PC-3 (cell line): ENCODE measurements around the gene KCNIP4. TPM values are rescaled to one million over a fixed set of nuclear protein-coding genes. Genes with fewer than 3 reads are reported as not detected.

Experiments
- ATAC-seq: fragments of 200-7000 bp; cut with Tn5 transposase; 2 replicates; pipeline ENCODE4 v1.9.1; 2020; ENCODE audit warnings: mild to moderate bottlenecking, moderate library complexity
- BruUV-seq: library from RNA; stranded (reverse); fragments of 400-500 nt; replicated peaks from 2 replicates; lab custom pipeline; 2021; lab: Mats Ljungman, UMichigan
- CTCF ChIA-PET: fragments of 300-600 bp; sonication (Branson Sonifier 250); formaldehyde crosslinking; loops from one replicate; lab custom pipeline; 2022; ENCODE audit warnings: antibody characterized with exemption; lab: Charles Lee
- POLR2A ChIA-PET: fragments of 300-600 bp; sonication (Branson Sonifier 250); formaldehyde crosslinking; loops from one replicate; lab custom pipeline; 2022; ENCODE audit warnings: antibody characterized with exemption; ENCODE audit not compliant: unreplicated experiment; lab: Charles Lee
- DNase-seq: peaks from one replicate; pipeline ENCODE4 v3.0.0-alpha.2; 2015
- H2AFZ ChIP-seq: fragments of 300-600 bp; sonication (generic); 2 replicates; pipeline ENCODE4 v1.6.0; 2016; ENCODE audit warnings: antibody characterized with exemption, low read length
- H3F3A ChIP-seq: fragments of 300-600 bp; sonication (generic); one replicate; pipeline ENCODE4 v1.6.0; 2017; ENCODE audit warnings: antibody characterized with exemption, low read length, control low read depth, mild to moderate bottlenecking; ENCODE audit not compliant: unreplicated experiment
- H3K27ac ChIP-seq: fragments of 300-600 bp; sonication (generic); 2 replicates; pipeline ENCODE4 v1.5.1; 2016; ENCODE audit warnings: mild to moderate bottlenecking, low read length
- H3K27me3 ChIP-seq: fragments of 300-600 bp; sonication (generic); 2 replicates; pipeline ENCODE4 v1.6.1; 2016; ENCODE audit warnings: low read length, mixed read lengths
- H3K36me3 ChIP-seq: fragments of 300-600 bp; sonication (generic); 2 replicates; pipeline ENCODE4 v1.6.1; 2016; ENCODE audit warnings: low read depth, mixed run types, low read length, mixed read lengths
- H3K4me1 ChIP-seq: fragments of 300-600 bp; sonication (generic); 2 replicates; pipeline ENCODE4 v1.5.1; 2016; ENCODE audit warnings: low read length; ENCODE audit not compliant: insufficient read depth
- H3K4me2 ChIP-seq: fragments of 300-600 bp; sonication (generic); 2 replicates; pipeline ENCODE4 v1.6.0; 2016; ENCODE audit warnings: low read length
- H3K4me3 ChIP-seq: fragments of 300-600 bp; sonication (generic); 2 replicates; pipeline ENCODE4 v1.5.1; 2016; ENCODE audit warnings: mild to moderate bottlenecking, low read length, mixed read lengths
- H3K79me2 ChIP-seq: fragments of 300-600 bp; sonication (generic); 2 replicates; pipeline ENCODE4 v1.6.1; 2017; ENCODE audit warnings: low read length, mixed read lengths
- H3K9ac ChIP-seq: fragments of 300-600 bp; sonication (generic); 2 replicates; pipeline ENCODE4 v1.6.0; 2016; ENCODE audit warnings: mild to moderate bottlenecking, low read length
- H3K9me2 ChIP-seq: fragments of 300-600 bp; sonication (generic); replicated peaks from 2 replicates; pipeline ENCODE4 v1.6.1; 2016; ENCODE audit warnings: mixed run types, low read length, mixed read lengths
- H3K9me3 ChIP-seq: fragments of 300-600 bp; sonication (generic); 2 replicates; pipeline ENCODE4 v1.6.1; 2016; ENCODE audit warnings: low read length, mixed read lengths
- H4K20me1 ChIP-seq: fragments of 300-600 bp; sonication (generic); 2 replicates; pipeline ENCODE4 v1.6.1; 2016; ENCODE audit warnings: low read length, mixed read lengths
- EZH2 ChIP-seq: fragments of 300-600 bp; sonication (generic); IDR thresholded peaks from one replicate; pipeline ENCODE4 v1.6.1; 2017; ENCODE audit warnings: antibody characterized with exemption, mild to moderate bottlenecking, low read length; ENCODE audit not compliant: unreplicated experiment
- EZH2phosphoT487 ChIP-seq: fragments of 300-600 bp; sonication (generic); IDR thresholded peaks from 2 replicates; pipeline ENCODE4 v1.6.1; 2018; ENCODE audit warnings: mild to moderate bottlenecking, antibody characterized with exemption, low read length, borderline replicate concordance
- intact Hi-C: fragments of 100-400 bp; cut with micrococcal nuclease; formaldehyde crosslinking; loops from 2 replicates; pipeline ENCODE4 v1.9.0; 2023
- total RNA-seq: library from RNA; depleted of rRNA; stranded (reverse); fragments of >200 nt; gene quantifications from 2 replicates; pipeline ENCODE4 v1.2.3, GENCODE V29; 2014
- TF ChIP-seq, protein P1 (sequence below): fragments of 300-600 bp; sonication (generic); conservative IDR thresholded peaks from 2 replicates; pipeline ENCODE4 v1.5.1; 2017; ENCODE audit warnings: antibody characterized with exemption, low read depth, mild to moderate bottlenecking, low read length

The KCNIP4 gene
- total RNA-seq, 1 experiment from 2014 or later = not detected

DNA sequence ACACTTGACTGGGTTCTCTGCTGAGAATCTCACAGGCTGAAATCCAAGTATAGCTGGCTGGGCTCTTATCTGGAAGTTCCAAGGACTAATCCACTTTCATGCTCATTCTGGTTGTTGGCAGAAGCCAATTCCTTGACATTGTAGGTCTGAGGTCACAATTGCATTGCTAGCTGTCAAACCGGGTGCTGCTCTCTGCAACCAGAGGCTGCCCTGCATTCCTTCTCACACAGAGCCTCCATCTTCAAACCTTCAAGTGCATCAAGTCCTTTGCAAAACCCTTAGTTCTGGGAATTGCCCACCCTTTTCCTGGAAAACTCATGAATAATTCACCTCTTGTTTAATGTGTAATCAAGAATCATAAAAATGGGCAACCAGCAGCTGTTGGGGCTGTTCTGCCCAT is 404.2 kb downstream of the KCNIP4 start:
- DNase-seq = no peak
- intact Hi-C loops = no loop called here
- TF ChIP-seq, protein P1, sequence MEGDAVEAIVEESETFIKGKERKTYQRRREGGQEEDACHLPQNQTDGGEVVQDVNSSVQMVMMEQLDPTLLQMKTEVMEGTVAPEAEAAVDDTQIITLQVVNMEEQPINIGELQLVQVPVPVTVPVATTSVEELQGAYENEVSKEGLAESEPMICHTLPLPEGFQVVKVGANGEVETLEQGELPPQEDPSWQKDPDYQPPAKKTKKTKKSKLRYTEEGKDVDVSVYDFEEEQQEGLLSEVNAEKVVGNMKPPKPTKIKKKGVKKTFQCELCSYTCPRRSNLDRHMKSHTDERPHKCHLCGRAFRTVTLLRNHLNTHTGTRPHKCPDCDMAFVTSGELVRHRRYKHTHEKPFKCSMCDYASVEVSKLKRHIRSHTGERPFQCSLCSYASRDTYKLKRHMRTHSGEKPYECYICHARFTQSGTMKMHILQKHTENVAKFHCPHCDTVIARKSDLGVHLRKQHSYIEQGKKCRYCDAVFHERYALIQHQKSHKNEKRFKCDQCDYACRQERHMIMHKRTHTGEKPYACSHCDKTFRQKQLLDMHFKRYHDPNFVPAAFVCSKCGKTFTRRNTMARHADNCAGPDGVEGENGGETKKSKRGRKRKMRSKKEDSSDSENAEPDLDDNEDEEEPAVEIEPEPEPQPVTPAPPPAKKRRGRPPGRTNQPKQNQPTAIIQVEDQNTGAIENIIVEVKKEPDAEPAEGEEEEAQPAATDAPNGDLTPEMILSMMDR = no peak
- Histone ChIP-seq H3K79me2 (no peaks in the 10 kb centered on the region), H3K9ac (no peak overlapping the region), H3F3A (no peaks in the 10 kb centered on the region), H2AFZ (no peak overlapping the region), H3K4me2 (no peak overlapping the region), H4K20me1 (no peaks in the 10 kb centered on the region), H3K36me3 (no peaks in the 10 kb centered on the region), H3K4me1 (no peaks in the 10 kb centered on the region), H3K27ac (no peak overlapping the region), H3K4me3 (no peak overlapping the region), H3K27me3 (no peaks in the 10 kb centered on the region), H3K9me3 (no peaks in the 10 kb centered on the region), H3K9me2 (no peaks in the 10 kb centered on the region)
- POLR2A ChIA-PET = no interaction called here
- ATAC-seq = no peak
- CTCF ChIA-PET = no interaction called here
- BruUV-seq = no TSS peak

DNA sequence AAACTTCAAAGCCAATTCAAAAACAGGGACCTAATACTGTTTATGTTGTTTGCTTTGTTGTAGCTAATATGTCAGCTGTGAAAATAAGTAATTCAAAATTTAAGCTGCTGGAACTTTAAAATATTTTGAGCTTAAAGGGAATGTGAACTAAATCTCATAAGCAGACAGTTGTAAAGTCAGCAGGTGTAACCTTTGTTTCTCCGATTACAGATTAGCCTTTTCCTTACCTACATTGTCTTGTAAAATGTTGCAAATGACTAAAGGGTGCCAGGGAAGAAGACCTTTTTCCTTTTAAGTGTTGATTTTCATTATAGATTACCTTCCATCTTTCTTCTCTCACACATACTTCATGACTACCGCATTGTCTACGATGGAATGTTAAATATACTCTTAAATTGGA is 405.1 kb downstream of the KCNIP4 start:
- POLR2A ChIA-PET = no interaction called here
- H3K27ac ChIP-seq = no peak overlapping the region
- no peaks in the 10 kb centered on the region for H4K20me1 ChIP-seq
- no peaks in the 10 kb centered on the region for H3K36me3 ChIP-seq
- ATAC-seq = no peak
- no peak overlapping the region for H2AFZ ChIP-seq
- H3K27me3 ChIP-seq = no peaks in the 10 kb centered on the region
- H3K9ac ChIP-seq = no peak overlapping the region
- no peak for DNase-seq
- BruUV-seq = no TSS peak
- no peaks in the 10 kb centered on the region for H3K9me3 ChIP-seq
- TF ChIP-seq EZH2 (no peak), EZH2phosphoT487 (no peak)
- TF ChIP-seq, protein P1 = no peak
- H3K9me2 ChIP-seq = no peaks in the 10 kb centered on the region
- no peaks in the 10 kb centered on the region for H3K4me1 ChIP-seq
- no peak overlapping the region for H3K4me2 ChIP-seq
- intact Hi-C loops = no loop called here
- CTCF ChIA-PET = no interaction called here
- no peaks in the 10 kb centered on the region for H3F3A ChIP-seq
- H3K79me2 ChIP-seq = no peaks in the 10 kb centered on the region
- no peak overlapping the region for H3K4me3 ChIP-seq

DNA sequence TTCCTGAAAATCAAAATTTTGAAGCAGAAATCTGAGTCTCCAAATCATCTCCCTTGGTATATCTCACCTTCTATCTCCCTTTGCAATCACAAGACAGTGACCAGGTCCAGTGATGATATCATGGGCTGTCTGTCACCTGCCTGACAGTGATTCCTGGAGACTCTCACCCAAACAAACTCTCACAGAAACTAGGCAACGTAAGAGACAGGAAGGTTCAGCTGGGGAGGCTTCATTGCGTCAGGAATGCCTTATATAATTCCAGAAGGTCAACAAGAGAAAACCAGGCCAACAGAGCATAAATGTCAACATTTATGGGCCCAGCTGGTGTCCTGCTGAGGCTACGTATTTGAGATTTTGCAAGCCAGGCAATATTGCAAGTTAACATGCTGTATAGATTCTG is 412.7 kb downstream of the KCNIP4 start:
- no peaks in the 10 kb centered on the region for H4K20me1 ChIP-seq
- H3K4me2 ChIP-seq = no peak overlapping the region
- no peak overlapping the region for H3K4me3 ChIP-seq
- H3K79me2 ChIP-seq = no peaks in the 10 kb centered on the region
- no peak for DNase-seq
- H2AFZ ChIP-seq = no peak overlapping the region
- BruUV-seq = no TSS peak
- peaks cover 11% of the 10 kb centered on the region for H3K27me3 ChIP-seq
- intact Hi-C loops = no loop called here
- ATAC-seq = no peak
- POLR2A ChIA-PET = no interaction called here
- no peaks in the 10 kb centered on the region for H3F3A ChIP-seq
- H3K4me1 ChIP-seq = no peaks in the 10 kb centered on the region
- no peaks in the 10 kb centered on the region for H3K36me3 ChIP-seq
- no peaks in the 10 kb centered on the region for H3K9me2 ChIP-seq
- CTCF ChIA-PET = no interaction called here
- H3K9ac ChIP-seq = no peak overlapping the region
- H3K9me3 ChIP-seq = no peaks in the 10 kb centered on the region
- no peak overlapping the region for H3K27ac ChIP-seq
- no peak for TF ChIP-seq EZH2
- TF ChIP-seq EZH2phosphoT487 = no peak
- TF ChIP-seq, protein P1 = no peak
